Umbilical cord (tissue), 2 donors: ENCODE data around the gene SGK1. TPM values are rescaled to one million over a fixed set of nuclear protein-coding genes. Genes with fewer than 3 reads are reported as not detected.
"Not testable (repeated sequence)": the region's sequence is repeated elsewhere in the genome, so short reads cannot be mapped to it uniquely, and the experiment has no call there.

Experiments used
- DNase-seq: peaks from one replicate; pipeline ENCODE4 v3.0.0-alpha.2; 2015; ENCODE audit warnings: low spot score
- total RNA-seq: library from RNA; depleted of rRNA; stranded (reverse); fragments of >200 nt; gene quantifications from one replicate; pipeline ENCODE4 v1.2.3, GENCODE V29; 2014; ENCODE audit warnings: low replicate concordance; ENCODE audit not compliant: insufficient read depth

Gene SGK1
- total RNA-seq, 1 donor from 2014 or later: 92.2 TPM

DNA sequence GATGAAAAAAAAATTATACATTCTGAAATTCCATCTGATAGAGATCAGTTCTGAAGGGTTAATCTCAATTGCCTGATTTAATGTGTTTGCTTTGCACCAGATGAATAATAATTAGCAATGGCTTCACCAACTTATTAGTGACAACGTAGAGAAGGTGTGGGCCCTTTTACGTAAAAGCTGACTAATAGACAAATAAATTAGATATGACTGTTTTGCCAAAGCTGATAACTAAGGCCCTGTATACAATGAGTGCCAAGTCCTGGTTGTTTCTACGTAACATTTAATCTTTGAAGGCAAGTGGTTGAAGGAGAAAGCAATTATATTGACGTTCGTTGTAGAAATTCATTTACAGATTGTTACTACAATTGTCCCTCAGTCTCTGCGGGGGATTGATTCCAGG, 10.8 kb downstream of the SGK1 start:
- no peak for DNase-seq

DNA sequence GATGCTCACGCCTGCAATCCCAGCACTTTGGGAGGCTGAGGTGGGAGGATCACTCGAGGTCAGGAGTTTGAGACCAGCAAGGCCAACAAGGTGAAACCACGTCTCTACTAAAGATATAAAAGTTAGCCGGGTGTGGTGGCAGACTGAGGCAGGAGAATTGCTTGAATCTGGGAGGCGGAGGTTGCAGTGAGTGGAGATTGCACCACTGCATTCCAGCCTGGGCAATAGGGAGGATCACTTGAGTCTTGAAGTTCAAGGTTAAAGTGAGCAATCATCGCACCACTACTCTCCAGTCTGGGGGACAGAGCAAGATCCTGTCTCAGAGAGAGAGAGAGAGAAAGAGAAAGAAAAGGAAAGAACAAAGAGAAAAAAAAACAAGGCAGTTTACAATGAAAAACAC, 13.5 kb downstream of the SGK1 start:
- DNase-seq: not testable (repeated sequence)

DNA sequence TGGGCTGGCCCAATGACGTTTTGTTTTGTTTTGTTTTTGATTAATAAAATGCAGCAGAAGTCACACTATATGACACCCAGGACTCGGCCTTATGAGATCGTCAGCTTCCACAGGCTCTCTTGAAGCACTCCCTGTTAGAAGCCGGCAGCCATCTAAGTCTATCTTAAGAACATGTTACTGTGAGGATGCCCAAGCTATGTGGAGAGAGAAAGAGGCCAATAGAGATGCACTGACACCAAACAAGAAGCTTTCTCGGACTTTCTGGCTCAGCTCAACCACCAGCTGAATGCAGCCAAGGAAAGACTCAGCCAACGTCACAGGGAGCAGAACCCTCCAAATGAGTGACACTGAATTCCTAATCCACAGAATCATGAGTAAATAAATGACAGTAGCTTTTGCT, 14.0 kb downstream of the SGK1 start:
- no peak for DNase-seq

DNA sequence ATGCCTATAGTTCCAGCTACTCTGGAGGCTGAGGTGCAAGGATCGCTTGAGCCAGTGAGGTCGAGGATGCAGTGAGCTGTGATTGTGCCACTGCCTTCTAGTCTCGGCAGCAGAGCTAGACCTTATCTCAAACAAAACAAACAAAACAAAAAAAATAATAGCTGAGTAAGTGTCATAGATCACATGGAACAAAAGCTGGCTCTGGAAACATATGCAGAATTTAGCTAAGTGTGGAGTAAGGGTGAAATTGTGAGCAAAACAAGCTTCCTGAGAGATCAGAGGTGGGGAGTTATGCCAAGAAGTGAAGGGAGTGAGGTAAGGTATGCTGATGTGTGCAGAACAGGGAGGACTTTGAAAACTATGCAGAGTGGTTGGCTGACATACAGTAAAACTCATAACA, 18.7 kb downstream of the SGK1 start:
- DNase-seq: no peak

DNA sequence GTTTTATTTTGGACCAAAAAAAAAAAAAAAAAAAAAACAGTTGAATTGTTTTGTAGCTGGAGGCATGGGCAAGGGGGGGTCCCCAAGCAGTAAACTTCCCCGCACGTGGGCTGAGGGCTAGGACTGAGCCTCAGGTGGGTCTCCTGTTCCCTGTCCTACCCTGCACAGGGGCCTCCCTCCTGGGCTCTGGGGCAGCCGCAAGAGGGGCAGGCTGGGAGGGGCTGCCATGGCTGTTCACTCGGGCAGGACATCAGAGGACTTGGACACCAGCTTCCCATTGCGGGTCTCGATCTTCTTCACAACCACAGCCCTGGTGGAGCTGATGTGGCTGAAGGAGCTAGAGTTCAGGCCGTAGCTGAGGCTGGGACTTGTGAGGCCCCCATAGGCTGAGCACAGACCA, 21.1 kb downstream of the SGK1 start:
- no peak for DNase-seq

DNA sequence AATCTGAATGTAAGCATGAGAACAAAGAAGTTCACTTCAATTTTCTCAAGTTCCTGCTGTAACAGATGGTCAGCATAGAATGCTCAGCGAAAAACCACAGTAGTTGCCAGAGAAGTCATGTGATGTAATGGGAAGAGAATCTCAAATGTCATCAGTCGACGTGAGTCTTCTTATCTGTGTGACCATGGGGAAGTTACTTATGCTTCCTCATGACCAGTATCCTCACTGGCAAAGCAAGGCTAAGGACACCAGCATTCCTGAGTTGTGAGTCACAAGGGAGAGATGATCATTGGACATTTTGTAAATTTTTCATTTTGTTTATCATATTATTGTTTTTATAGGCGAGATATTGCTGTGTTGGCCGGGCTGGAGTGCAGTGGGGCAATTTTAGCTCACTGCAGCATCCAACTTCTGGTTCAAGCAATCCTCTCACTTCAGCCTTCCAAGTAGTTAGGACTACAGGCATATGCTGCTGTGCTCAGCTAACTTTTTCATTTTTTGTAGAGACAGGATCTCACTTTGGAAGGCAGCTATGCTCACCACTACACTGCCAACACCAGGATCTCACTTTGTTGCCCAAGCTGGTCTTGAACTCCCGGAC, 21.9 kb downstream of the SGK1 start:
- peak; percentile 89 for DNase-seq

DNA sequence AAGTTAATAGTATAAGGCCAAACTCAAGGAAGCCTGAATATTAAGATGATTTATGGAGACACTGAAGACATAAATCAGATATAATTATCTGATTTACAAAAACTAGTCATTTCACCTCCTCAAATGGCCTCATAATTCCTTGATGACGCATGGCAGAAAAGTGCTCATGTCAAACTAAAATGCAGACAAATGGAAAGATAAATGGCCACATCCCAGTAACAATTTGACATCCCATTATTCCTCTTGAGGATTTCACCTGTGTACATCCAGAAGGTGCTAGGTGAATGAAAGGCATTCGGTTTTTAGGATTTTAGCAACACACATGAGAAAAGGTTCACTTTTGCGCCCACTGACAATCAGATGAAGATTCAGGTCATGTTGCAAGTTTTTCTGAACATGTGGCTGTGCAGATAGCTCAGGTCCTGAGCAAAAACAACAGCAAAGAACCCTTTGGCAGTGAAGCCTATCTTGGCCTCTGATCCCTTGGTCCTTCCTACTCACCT, 24.2 kb downstream of the SGK1 start:
- DNase-seq: peak; percentile 56

DNA sequence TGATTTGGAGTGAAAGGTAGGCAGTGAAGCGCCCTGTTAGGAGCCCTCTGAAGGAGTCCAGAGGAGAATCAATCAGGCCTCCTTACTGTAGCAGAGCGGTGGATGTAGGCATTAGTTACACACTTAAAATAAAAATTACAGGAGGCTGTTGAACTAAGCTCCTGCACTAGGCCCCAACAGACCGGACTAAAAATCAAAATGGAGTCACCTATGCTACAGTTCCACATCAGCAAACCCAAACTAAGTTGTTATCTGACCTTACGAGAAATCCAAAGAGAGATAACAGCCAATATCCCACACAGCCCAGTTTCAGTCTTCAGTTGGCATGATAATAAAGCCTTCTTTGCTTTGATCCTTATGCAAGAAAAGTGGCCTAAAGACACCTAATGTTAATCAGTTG, 26.8 kb downstream of the SGK1 start:
- DNase-seq: no peak

DNA sequence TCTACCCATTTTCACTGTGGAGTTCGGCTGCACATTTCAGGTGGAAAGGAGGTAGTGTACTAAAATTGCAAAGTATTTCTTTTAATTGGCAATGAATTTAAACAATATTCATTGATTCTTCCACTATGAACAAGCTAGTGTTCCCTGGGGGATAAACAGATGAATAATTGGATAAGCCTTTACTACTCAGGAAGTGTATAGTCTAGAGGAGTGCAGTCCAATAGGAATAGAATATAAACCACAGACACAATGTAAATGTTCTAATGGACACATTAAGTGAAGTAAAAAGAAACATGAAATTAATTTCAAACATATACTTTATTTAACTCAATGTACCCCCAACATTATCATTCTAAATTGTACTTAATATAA, 28.7 kb downstream of the SGK1 start:
- DNase-seq: no peak

DNA sequence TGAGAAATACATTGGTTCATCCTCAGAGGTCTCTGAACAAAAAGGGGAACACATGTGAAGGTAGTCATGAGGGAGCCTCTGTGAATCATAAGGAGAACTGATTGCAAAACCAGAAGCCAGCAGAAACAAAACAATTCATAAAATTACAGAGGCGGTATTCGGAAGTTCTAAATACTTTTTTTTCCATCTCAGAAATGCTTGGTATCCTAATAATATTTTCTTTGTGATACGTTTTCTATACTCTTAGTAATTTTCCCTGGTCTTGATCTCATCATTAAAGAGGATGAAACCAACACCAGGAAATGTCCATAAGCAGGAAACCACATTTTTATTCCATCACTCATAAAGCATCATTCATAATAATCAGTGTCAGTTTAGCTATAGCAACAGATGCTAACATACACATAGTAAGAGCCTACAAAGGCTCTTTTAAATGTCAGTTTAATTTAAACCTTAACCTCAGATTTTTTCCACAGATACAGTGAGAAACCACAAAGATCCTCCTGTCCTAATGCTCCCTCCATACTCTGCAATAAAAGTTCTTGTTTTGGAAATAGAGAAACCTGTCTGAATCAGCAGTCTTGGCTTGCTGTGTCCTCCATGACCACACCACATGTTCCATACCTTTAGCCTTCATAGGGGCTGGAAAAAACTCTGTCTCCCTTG, 29.2 kb downstream of the SGK1 start:
- peak; percentile 57 for DNase-seq

DNA sequence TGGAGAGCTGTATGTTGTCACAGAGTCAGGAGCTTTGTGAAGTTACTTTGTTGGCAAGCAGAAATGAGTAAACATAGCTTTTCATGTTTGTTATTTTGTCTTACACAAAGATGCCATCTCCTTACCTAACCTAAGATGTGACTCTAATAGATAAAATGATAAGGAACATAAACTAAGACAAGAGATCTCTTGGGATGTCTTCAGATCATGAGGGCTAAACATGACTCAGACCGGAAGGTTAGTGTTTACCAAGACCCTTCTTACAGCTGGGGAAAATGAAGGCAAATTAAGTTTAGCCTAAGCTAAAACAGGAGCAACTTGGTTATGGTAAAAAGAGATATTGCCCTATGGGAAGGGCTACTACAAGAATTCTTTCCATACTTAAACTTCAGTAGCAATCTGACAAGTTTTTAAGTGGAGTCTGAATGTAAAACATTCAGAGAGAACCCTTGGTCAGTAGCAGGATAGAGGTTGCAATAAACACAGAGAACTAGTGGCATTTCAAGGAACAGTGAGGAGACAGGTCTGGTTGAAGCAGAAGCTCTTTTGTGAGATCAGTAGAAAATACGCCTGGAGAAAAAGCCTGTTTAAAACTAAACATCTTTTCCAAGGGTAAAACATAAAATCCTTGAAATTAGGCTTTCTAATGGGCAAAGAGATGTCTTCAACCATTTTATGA, 29.9 kb downstream of the SGK1 start:
- no peak for DNase-seq

DNA sequence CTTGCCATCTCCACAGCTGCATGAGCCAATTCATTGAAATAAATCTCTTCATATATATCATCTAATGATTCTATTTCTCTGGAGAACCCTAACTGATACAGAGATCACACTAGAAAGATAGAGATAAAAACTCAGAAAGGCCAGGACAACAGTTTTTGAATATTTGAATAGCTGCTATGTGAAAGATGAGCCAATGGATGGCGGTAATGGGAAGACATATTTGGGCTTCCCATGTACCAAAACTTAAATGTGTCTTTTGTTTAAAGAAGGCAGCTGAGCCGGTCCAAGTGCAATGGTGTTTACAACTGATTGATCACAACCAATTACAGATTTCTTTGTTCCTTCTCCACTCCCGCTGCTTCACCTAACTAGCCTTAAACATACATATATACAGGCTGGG, 35.1 kb downstream of the SGK1 start:
- DNase-seq: no peak

DNA sequence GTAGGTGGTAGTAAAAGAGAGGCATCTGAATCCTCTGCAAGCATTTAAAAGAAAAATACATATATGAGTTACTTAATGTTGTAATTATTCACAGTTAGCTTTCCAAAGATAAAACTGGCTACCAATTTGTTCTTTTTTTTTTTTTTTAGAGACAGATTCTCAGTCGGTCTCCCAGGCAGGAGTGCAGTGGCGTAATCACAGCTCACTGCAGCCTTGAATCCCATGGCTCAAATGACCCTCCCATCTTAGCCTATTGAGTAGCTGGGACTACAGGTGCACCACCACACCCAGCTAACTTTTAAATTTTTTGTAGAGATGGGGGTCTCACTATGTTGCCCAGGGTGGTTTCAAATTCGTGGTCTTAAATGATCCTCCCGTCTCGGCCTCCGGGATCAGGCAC, 36.5 kb downstream of the SGK1 start:
- no peak for DNase-seq

DNA sequence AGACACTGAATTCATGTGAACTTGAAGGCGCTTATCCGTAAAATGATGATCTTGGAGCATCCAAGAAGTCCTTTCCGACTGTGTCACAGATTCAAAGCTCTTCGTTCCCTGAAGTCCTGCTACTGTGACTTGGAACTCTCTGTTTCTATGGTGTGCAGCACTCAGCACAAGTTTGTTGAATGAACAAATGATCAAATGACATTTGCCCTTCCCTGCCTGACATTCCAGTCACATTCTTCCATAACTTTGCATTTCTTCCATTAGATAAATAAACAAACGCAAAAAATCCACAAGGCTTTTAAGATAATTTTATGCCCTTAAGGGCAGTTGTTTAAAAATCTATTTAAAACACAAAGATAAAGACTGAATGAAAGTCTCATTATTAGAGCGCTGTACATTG, 39.9 kb downstream of the SGK1 start:
- no peak for DNase-seq

DNA sequence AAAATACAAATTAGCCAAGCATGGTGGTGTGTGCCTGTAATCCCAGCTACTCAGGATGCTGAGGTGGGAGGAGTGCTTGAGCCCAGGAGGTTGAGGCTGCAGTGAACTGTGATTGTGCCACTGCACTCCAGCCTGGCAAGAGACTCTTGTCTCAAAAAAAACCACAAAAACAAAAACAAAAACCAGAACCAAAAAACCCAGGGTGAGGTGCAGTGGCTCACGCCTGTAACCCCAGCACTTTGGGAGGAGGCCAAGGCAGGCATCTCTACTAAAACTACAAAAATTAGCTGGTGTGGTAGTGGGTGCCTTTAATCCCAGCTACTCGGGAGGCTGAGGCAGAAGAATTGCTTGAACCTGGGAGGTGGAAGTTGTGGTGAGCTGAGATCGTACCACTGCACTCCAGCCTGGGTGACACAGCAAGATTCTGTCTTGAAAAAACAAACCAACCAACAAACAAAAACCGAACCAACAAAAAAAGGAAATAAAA, 41.0 kb downstream of the SGK1 start:
- DNase-seq: not testable (repeated sequence)

DNA sequence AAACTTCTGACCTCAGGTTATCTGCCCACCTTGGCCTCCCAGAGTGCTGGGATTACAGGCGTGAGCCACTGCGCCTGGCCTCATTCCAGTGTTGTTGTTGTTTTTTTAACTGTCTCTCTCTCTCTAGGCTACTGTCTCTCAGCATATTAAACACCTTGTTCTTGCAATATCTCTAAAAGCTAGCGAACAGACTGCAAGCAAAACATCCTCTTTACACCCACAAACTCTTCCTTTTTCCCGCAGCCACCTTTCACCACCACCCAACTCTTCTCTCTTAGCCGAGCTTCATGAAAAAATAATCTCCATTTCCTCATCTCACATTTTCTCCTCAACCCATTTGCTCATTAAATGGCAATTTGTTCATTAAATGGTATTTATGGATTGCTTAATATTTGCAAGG, 45.5 kb downstream of the SGK1 start:
- DNase-seq: no peak

DNA sequence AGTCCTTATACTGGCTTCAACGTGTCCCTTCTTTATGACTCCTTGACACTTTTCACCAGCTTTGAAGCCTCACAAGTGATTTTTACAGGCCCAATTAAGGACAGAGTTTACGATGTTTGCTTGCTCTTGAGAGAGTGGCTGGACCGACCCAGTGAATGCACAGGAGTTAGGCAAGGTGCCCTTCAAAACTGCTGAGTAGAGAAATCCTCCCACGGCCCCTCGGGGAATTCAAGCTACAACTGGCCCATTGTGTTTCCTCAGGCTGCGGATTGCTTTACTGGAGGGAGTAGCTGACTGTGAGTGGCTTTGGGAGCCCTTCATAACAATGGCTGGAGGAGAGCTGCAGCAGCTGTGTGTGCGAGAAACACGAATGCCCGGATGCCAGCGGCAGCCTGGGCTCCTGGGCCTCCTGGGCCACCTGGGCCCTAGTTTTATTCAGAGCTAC, 50.0 kb downstream of the SGK1 start:
- DNase-seq: no peak

DNA sequence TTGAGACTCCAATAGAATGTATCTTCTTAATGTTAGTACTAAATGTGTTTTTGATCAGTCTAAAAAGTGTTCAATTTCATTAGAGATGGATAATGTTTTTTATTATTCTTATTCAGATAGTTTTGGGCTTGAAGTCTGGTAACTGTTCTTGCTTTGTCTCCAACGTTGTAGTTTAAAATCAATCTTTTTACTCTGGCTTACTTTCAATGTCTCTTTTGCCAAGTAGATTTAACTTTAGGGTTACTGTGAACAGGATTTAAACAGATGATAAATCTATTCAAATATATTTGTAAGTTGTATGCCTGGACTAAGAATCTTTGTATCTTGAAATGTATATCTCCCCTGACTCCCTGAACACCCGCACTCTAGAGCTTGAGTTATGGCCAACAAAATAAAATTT, 51.1 kb downstream of the SGK1 start:
- DNase-seq: no peak

DNA sequence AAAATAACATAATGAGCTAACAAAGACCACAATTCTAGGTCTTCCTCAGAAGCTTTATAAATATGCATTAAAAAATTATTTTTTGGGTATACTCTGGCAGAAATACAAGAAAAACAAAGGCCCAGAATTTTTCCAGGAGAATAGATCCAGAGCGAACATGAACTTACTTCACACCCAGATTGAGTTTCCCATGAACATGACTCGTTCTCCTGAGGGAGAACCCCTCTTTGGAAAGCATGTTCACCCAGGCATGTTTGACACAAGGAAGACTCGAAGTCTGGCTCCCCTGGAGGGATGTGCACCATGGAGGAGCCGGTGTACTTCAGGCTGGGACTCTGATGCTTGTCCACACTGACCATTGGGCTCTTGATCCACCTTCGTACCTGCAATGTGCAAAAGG, 56.1 kb downstream of the SGK1 start:
- no peak for DNase-seq

DNA sequence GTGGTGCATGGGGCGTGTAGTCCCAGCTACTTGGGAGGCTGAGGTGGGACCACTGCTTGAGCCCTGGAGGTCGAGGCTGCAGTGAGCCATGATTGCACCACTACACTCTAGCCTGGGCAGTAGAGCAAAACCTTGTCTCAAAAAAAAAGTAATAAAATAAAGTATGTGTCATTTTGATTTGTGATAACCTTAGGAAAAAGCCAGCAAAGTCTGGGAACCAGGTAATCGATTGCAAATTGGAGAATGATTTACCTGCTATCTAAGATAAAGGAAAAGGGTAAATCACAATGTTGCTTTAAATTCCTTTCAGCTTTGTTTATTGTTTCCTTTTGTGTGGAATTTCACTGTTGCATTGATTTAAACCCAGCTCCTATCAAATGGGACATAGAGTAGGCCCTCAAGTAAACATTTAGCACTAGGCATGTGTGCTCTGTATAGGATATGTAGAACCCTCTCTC, 59.0 kb downstream of the SGK1 start:
- DNase-seq: no peak

DNA sequence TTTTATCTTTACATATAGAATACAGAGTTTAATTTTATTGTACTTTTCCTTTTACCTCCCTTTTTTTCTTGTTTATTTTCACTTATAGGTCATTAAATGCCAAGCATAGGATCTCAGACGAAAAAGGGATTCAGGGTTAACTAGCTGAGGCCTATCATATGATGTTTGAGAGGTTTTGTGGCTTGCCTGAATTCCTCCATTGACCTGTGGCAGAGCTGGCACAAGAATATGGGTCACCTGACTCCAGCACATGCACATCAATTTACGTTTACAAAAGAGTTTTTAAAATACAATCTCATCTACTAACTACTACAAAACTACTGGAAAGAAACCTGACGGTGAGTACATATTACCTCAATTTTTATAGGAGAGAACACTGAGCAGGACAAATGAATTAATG, 60.4 kb downstream of the SGK1 start:
- no peak for DNase-seq

DNA sequence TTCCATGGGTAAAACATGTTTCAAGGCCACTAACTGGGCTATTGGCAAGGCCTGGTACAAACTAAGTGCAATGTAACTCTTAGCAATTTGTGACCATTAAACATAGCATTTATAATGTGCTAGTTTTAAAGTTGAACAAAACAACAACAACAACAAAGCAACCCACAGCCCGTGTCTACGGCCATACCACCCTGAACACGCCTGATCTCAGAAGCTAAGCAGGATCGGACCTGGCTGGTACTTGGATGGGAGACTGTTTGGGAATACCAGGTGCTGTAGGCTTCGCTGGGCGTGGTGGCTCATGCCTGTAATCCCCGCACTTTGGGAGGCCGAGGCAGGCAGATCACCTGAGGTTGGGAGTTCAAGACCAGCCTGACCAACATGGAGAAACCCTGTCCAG, 61.0 kb downstream of the SGK1 start:
- no peak for DNase-seq

DNA sequence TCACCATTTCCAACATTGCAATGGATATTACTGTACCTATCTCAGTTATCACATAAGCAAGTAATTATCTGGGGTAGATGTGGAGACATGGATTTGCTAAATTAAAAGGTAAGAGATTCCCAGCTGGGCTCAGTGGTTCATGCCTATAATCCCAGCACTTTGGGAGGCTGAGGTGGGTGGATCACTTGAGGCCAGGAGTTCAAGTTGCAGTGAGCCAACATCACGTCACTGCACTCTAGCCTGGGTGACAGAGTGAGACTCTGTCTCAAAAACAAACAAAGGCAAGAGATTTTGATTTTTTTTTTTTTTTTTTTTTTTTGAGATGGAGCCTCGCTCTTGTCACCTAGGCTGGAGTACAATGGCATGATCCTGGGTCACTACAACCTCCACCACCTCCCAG, 62.6 kb downstream of the SGK1 start:
- DNase-seq: not testable (repeated sequence)
